HG03159 (cell line): ENCODE measurements around the gene ZMYM2.

ENCODE experiments used
- ATAC-seq: cut with Tn5 transposase; IDR thresholded peaks from one replicate; pipeline ENCODE4 v1.9.1; 2021; ENCODE audit warnings: mild to moderate bottlenecking, moderate library complexity; ENCODE audit not compliant: unreplicated experiment

The ZMYM2 gene

DNA sequence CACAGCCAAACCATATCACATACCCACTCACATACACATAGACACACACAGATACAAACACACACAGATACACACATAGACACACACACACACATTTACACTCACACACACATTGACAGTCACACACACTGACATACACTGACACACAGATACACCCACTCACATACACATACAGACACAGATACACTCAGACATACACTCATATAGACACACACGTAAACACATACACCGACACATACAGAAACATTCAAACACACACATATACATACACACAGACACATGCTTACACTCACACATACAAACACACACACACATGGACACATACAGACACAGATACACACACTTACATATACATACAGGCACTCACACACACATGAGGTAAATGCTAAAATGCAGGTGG lies 172.1 kb downstream of the ZMYM2 start:
- ATAC-seq: no peak

DNA sequence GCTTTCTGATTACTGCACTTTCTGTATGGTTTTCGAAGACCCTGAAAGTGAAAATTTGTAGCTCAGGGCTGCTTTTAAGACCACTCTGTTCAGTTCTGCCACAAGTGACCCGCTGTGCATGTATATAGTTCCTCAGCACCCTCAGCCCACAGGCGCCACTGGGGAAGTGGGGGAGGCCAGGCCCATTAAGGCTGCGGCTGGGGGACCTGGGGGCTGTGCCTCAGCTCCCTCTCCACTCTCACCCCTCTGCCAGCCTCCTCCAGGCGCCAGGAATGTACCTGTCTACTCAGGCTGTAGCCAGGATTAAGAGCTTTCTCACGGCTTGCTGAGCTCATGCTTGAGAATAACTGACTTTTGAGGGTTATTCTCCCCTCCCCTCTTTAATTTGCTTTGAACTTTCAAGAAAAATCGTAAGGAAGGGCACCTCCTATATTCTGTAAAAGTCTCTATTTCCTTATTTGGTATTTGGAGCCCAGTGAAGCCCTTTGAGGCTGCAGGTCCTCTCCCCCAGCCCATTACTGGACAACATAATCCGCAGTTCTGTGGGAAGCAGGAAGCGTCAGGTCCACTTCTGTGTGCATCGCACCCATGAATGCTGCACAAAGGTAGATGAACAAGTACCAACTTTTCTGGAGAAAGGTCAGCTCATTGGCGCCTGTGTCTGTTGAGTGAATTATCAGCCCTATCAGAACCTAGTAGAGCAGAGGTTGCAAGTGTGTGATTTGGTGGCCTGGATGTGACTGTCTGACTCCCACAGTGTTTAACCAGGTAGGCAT lies 172.7 kb downstream of the ZMYM2 start:
- no peak for ATAC-seq

DNA sequence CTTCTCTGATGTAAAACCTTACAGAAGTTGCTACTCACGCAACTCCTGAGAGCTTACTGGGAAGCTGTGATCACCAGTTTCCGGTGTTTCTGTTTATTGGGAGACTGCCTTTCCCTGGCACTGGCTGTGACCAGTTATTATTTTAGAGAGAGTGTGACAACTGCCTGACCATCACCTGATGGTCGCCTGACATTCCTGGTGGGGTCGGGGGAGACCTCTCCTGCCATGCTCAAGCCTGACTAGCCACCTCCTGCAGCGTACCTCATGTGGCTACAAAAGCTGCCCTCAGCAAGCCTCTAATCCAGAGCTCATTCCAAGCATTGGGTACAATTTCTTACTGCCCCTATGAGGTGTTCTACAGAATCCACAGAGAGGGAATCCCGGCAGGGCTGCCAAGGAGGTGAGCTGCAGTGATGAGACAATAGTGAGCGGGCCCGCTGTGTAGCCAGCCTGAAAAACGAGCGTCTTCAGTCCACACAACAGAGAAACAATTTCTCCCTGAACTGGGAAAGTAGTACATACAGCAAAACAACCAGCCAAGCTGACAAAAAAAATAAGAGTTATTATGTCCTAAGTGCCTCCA lies 173.6 kb downstream of the ZMYM2 start:
- no peak for ATAC-seq

DNA sequence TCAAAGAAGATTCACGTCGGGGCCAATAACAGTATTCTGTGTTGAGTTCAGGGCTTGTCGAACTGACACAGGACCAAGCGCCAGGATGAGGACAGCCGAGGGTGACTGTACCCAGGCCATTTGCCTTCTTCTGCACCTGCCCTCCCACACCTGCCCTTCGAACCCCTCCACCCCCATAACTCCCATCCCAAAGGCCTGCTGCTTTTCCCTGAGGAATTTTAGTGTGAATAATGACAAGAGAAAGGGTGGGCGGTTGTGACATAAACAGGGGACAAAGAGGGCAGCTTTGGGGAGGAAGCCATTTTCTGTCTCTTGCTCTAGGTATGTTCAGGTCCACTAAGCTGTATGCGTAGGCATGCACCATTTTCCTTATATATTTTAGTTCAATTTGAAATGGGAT lies 176.2 kb downstream of the ZMYM2 start:
- no peak for ATAC-seq

DNA sequence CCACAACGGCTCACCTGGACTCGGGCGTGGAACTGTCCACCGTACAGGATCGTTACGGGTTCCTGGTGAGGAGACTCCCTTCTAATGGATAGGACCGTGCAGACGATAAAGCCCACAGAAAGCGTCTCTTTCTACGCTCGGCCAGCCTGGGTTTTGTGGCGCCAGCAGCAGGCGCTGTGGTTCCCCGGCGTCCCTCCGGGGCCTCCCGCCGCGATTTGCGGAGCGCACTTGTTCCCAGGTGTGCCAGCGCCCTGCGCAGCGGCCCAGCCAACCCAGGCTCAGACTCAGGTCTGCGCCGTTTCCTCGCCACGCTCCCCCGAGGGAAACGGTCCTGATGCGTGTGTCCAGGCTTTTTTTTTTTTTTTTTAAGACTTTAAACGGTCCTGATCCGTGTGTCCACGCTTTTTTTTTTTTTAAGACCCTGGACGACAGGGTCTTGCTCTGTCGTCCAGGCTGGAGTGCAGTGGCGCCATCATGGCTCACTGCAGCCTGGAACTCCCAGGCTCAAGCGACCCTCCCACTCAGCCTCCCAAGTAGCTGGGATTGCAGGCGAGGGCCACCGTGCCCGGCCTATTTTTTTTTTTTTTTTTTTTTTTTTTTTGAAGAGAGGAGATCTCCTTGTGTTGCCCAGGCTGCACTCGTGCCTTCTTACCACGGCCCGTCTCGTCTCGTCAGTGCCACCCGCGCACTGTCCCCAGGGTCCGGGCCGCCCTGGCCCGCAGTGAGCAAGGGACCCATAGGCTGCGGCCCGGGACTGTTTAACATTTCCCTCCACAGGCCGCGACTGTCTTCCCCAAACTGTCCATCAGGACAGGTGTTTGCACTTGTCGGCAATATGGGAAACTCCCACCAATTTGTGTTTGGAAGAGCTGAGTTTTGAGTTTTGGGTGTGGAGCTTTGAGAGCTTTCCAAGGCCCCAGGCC lies 178.5 kb downstream of the ZMYM2 start:
- no peak for ATAC-seq

DNA sequence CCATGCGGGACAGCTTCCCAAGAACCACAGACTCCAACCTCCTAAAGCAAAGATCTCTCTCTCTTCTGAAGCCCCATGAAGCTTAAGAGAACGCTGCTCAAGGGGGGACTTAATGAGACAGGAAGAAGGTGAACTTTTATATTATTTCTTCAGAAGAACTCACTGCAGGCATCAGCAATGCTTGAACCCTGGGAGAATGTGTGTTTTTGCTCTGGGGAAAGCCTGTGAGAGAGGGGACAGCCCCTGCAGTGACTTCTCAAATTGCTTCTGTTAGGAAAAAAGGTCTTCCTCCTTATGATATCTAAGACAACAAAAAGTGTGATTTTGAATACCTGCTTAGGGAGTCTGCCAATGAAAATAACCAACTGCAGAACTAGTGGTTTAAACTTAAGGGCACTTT lies 179.3 kb downstream of the ZMYM2 start:
- no peak for ATAC-seq

DNA sequence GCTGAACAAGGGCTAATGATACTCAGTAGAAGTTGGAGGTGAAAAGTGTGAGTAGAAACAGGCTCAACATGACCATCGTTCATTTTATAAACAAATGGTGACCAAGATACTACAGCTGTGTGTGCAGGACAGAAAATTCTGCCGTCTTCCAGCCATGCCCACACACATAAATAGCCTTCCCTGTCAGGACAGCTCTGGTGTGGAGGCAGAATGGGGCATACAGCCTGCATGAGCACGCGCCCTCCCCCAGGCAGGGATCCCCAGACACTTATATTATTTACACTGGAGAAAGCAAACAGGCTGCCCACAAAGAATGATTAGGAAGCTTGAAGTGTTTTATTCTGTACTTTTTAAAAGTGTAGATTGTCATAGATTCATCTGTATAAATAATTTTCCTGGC lies 182.0 kb downstream of the ZMYM2 start:
- ATAC-seq: no peak
